Measurements from ENCODE around the gene DNAJA4.
A peak's percentile ranks its signal among the peaks of the same experiment; 100 is the strongest.

The DNAJA4 gene

DNA sequence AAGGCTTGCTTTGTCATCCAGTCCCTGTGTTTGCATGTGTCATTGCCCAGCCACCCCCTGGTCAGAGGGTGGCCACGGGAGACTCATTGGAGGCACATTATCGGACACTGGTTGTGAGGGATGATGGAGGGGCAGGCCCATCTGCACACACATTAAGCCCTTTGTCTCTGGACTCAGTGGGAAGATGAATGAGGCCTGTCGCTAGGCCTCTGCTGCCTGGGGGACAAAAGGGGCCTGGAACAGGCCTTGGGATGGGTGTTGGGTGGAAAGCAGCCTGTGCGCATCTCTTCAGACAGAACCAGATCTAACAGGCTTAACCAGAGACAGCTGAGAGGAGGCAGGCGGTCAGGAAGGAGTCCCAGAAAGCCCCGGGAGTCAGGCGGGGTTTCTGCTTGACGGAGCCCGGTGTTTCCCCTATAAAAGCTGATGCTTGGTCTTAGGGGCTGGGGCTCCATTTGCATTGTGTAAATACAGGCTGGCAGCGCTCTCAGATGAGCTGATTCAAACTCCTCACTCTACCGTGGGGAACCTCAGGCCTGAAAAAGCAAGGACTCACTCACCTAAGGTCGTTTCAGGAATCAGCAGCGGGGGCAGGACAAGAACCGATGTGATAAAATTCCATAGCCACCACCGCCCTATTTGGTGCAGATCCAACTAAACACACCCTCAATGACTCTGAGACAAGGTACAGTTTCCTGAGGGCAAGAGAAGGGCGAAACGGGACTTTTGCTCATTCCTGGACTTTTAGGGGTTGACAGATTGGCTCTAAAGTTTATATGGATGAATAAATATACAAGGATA, 52.1 kb downstream of the DNAJA4 start:
- DNase-seq (ENCODE audit: low spot score) = peak; percentile 56

- DNase-seq (ENCODE audit: low spot score) = peak; percentile 64
Measured at GRCh38 chr15:78317145-78317836, 52.9 kb downstream of the DNAJA4 start.

- DNase-seq (ENCODE audit: low spot score) = no peak
Measured at GRCh38 chr15:78319588-78319987, 55.2 kb downstream of the DNAJA4 start.

- no peak for DNase-seq (ENCODE audit: low spot score)
Measured at GRCh38 chr15:78320183-78320582, 55.8 kb downstream of the DNAJA4 start.

GRCh38 chr15:78321041-78321570, 56.7 kb downstream of the DNAJA4 start:
- DNase-seq (ENCODE audit: low spot score) = no peak

DNA sequence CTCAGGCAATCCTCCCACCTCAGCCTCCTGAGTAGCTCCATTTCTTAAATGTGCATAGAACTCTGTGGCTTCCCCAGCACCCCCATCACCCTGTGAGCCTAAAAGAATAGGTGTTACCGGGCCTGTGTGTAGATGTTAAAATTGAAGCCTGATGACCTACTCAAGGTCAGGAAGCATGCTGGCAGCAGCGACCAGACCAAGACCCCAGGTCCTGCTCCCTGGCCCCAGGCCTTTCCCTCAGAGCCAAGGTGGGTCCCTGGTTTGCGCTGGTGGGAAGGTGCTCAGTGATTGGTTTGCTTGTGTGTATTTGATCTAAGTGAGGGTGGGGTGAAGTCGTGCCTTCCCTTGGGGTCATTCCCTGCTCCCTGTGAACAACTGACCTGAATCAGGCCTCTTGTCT, 57.4 kb downstream of the DNAJA4 start:
- DNase-seq (ENCODE audit: low spot score) = no peak

DNA sequence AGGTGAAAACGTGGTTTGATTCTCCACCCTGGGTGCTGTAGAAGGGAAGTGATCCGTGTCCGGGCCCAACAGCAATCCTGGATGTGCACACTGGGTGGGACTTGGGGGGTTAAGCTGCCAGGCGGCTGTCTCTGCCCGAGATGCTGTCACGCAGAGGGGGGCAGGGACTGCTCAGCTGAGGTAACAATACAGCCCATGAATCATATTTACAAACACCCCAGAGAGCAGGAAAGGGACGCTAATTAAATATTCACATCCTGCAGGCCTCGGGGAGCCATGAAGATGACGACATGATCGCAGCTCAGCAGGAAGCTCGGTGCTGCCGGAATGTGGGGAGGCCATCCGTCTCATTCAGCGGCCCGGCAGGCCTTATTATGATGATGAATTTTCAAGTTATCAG, 57.9 kb downstream of the DNAJA4 start:
- DNase-seq (ENCODE audit: low spot score) = no peak

- no peak for DNase-seq (ENCODE audit: low spot score)
Measured at GRCh38 chr15:78322724-78323521, 58.6 kb downstream of the DNAJA4 start.

- no peak for DNase-seq (ENCODE audit: low spot score)
Measured at GRCh38 chr15:78323693-78324092, 59.3 kb downstream of the DNAJA4 start.

DNA sequence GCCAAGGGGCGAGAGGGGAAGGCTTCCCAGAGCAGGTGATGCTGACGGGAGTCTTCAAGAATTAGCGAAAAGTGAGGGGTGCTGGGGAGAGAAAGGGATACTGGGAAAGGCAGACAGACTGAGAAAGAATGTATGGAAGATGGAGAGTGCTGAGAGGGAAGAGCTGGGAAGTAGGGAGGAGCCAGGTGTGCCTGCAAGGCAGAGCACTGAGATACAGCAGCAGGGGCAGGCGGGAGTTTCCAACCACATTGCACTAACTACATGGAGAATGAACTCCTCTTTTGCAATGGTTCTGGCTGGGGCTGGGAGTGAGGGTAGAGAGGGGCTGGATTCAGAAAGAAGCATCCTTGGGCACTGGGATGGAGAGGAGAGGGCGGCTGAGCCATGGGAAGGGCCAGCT, 59.8 kb downstream of the DNAJA4 start:
- no peak for DNase-seq (ENCODE audit: low spot score)

GRCh38 chr15:78325092-78325843, 60.9 kb downstream of the DNAJA4 start:
- DNase-seq (ENCODE audit: low spot score) = no peak

DNA sequence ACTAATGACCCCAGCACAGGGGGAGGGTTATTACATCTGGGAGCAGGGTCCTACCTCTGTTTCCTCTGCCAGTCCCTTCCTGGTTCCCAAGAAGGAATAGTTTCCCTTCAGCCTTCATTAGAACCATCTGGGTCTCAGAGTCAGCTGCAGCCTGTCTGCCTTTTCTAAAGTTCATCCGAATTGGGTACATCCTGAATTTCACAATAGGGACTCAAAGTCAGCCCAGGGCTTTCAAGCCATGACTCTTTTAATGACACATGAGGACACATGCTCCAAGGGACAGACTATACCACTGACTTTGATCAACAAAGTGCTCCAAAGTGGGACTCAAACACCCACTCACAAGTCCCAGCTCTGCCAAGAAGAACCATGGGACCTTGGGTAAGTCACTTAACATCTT, 63.1 kb downstream of the DNAJA4 start:
- no peak for DNase-seq (ENCODE audit: low spot score)

DNA sequence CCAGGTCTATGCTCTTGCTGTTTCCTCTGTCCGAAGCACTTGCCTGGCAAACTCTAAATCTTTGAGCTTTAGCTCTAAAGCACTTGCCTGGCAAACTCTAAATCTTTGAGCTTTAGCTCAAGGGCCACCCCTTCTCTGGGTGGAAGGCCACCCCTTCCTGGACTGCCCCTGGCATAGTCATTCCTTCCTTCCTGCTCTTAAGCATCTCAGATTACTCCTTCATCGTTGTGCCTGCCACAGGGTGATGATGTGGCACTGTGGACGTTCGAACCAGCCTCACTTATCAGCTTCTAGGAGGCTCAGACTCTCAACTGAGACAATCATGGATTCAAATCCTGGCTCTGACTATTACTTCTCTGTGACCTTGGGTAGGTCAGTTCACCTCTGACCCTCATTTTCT, 65.3 kb downstream of the DNAJA4 start:
- no peak for DNase-seq (ENCODE audit: low spot score)
